ENCODE data around the gene PLEKHA6. TPM values are rescaled to one million over a fixed set of nuclear protein-coding genes. Genes with fewer than 3 reads are reported as not detected.

The PLEKHA6 gene
- 1.3 TPM for polyA plus RNA-seq (2013, experiment 1 of 2)
- polyA plus RNA-seq (2013, experiment 2 of 2): 1.2 TPM

- Histone ChIP-seq H3K4me1 (ENCODE audit: control insufficient read depth, low read depth, low read length) (peaks cover 3% of the 10 kb centered on the region), H3K9ac (ENCODE audit: low read length) (no peak within 1 kb of the TSS), H3K4me2 (ENCODE audit: low read length) (no peak within 1 kb of the TSS), H3K56ac (ENCODE audit: low read length) (peak within 1 kb of the TSS; percentile 18), H3K4me3 (ENCODE audit: low read length) (no peak within 1 kb of the TSS), H2AK5ac (ENCODE audit: low read length) (no peak within 1 kb of the TSS), H4K5ac (ENCODE audit: low read length) (no peak within 1 kb of the TSS), H3K4ac (ENCODE audit: low read depth, low read length) (no peak within 1 kb of the TSS), H2BK120ac (ENCODE audit: low read depth, low read length) (no peak within 1 kb of the TSS), H3K27me3 (ENCODE audit: insufficient read depth, low read length, poor library complexity) (no peaks in the 10 kb centered on the region), H2BK15ac (replicated peaks; ENCODE audit: low read depth) (no peak within 1 kb of the TSS), H3K79me2 (ENCODE audit: control insufficient read depth, insufficient read depth, low read length) (no peaks in the 10 kb centered on the region), H3K36me3 (ENCODE audit: control insufficient read depth, insufficient read depth, low read length) (no peaks in the 10 kb centered on the region), H2BK5ac (ENCODE audit: low read length) (no peak within 1 kb of the TSS), H3K23ac (ENCODE audit: low read length) (no peak within 1 kb of the TSS), H3K18ac (ENCODE audit: low read length) (no peak within 1 kb of the TSS), H3K79me1 (ENCODE audit: low read length) (no peaks in the 10 kb centered on the region), H3K27ac (ENCODE audit: low read depth, low read length) (no peak within 1 kb of the TSS), H4K8ac (ENCODE audit: low read depth, low read length) (no peak within 1 kb of the TSS)
- peak; percentile 61 for DNase-seq
- no CpG with 5 or more reads among the region's 20 CpGs for WGBS (ENCODE audit: extremely low coverage, insufficient coverage, low lambda C conversion rate)
Observed at GRCh38 chr1:204359474-204360255, at the start of gene PLEKHA6. TSS of gene PLEKHA6 (minus strand) at chr1:204359929. CDS start at chr1:204273727, 86,202 bp downstream.

- Histone ChIP-seq H3K4me2 (ENCODE audit: low read length) (peak overlapping the region; percentile 31), H3K79me1 (ENCODE audit: low read length) (no peaks in the 10 kb centered on the region), H3K27me3 (ENCODE audit: insufficient read depth, low read length, poor library complexity) (no peaks in the 10 kb centered on the region), H3K79me2 (ENCODE audit: control insufficient read depth, insufficient read depth, low read length) (peaks cover 67% of the 10 kb centered on the region), H2AK5ac (ENCODE audit: low read length) (no peak overlapping the region), H3K56ac (ENCODE audit: low read length) (peak overlapping the region; percentile 99), H2BK120ac (ENCODE audit: low read depth, low read length) (no peak overlapping the region), H3K23ac (ENCODE audit: low read length) (peak overlapping the region; percentile 83), H2BK15ac (replicated peaks; ENCODE audit: low read depth) (no peak overlapping the region), H3K4me3 (ENCODE audit: low read length) (peak overlapping the region; percentile 92), H2BK5ac (ENCODE audit: low read length) (no peak overlapping the region), H4K5ac (ENCODE audit: low read length) (no peak overlapping the region), H3K4me1 (ENCODE audit: control insufficient read depth, low read depth, low read length) (no peaks in the 10 kb centered on the region), H3K18ac (ENCODE audit: low read length) (no peak overlapping the region), H3K36me3 (ENCODE audit: control insufficient read depth, insufficient read depth, low read length) (peaks cover 3% of the 10 kb centered on the region), H4K8ac (ENCODE audit: low read depth, low read length) (no peak overlapping the region), H3K27ac (ENCODE audit: low read depth, low read length) (no peak overlapping the region), H3K4ac (ENCODE audit: low read depth, low read length) (no peak overlapping the region), H3K9ac (ENCODE audit: low read length) (peak overlapping the region; percentile 99)
- no CpG with 5 or more reads among the region's 3 CpGs for WGBS (ENCODE audit: extremely low coverage, insufficient coverage, low lambda C conversion rate)
- no peak for DNase-seq
Observed at GRCh38 chr1:204409123-204409522, 49.4 kb upstream of the PLEKHA6 start.

DNA sequence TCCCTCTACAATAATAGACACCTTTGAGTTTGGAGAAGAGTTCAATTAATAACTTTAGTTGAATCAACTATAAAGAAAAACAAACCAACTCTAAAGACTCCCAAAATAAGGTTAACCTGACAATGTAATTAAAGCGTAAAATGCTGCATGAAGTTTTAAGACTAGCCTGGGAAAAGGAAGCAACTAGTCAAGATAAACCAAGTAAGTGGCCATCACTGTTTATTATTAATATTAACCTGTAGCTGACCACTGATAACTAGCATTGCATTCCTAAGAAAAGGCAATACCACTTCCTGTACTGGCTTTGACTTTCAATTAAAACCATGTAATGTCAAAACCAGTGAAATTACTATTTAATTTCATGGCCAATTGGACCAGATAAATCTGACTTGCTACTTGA is 48.9 kb upstream of the PLEKHA6 start:
- Histone ChIP-seq H4K5ac (ENCODE audit: low read length) (no peak overlapping the region), H3K79me2 (ENCODE audit: control insufficient read depth, insufficient read depth, low read length) (peaks cover 72% of the 10 kb centered on the region), H4K8ac (ENCODE audit: low read depth, low read length) (no peak overlapping the region), H2BK5ac (ENCODE audit: low read length) (no peak overlapping the region), H2BK120ac (ENCODE audit: low read depth, low read length) (no peak overlapping the region), H2BK15ac (replicated peaks; ENCODE audit: low read depth) (no peak overlapping the region), H3K9ac (ENCODE audit: low read length) (peak overlapping the region; percentile 99), H3K4me1 (ENCODE audit: control insufficient read depth, low read depth, low read length) (no peaks in the 10 kb centered on the region), H2AK5ac (ENCODE audit: low read length) (no peak overlapping the region), H3K56ac (ENCODE audit: low read length) (no peak overlapping the region), H3K23ac (ENCODE audit: low read length) (no peak overlapping the region), H3K27me3 (ENCODE audit: insufficient read depth, low read length, poor library complexity) (no peaks in the 10 kb centered on the region), H3K4me3 (ENCODE audit: low read length) (peak overlapping the region; percentile 92), H3K36me3 (ENCODE audit: control insufficient read depth, insufficient read depth, low read length) (peaks cover 4% of the 10 kb centered on the region), H3K18ac (ENCODE audit: low read length) (no peak overlapping the region), H3K27ac (ENCODE audit: low read depth, low read length) (no peak overlapping the region), H3K4ac (ENCODE audit: low read depth, low read length) (no peak overlapping the region), H3K79me1 (ENCODE audit: low read length) (peaks cover 2% of the 10 kb centered on the region), H3K4me2 (ENCODE audit: low read length) (peak overlapping the region; percentile 39)
- no CpG with 5 or more reads among the region's 1 CpG for WGBS (ENCODE audit: extremely low coverage, insufficient coverage, low lambda C conversion rate)
- no peak for DNase-seq

DNA sequence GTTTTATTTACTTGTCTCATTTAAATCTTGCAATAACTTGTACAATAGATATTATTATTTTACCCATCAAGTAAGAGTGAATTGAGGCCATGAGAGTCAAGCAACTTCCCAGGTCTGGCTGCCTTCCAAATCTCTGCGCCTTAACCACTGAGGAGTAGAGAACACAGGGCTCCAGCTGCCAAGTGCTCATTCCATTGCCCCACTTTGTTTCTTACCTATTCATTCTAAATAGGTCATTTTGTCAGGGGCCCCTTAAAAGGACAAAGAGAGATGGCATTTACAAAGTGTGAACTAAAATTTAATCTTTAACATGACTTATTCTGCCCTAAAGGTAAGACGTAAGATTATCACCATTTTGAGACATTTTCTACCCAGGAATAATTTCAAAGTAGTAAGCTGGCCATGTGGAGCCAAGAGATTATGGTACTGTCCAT is 48.4 kb upstream of the PLEKHA6 start:
- Histone ChIP-seq H3K79me2 (ENCODE audit: control insufficient read depth, insufficient read depth, low read length) (peaks cover 72% of the 10 kb centered on the region), H3K4ac (ENCODE audit: low read depth, low read length) (no peak overlapping the region), H3K4me2 (ENCODE audit: low read length) (peak overlapping the region; percentile 30), H4K8ac (ENCODE audit: low read depth, low read length) (no peak overlapping the region), H3K9ac (ENCODE audit: low read length) (peak overlapping the region; percentile 54), H4K5ac (ENCODE audit: low read length) (no peak overlapping the region), H3K27ac (ENCODE audit: low read depth, low read length) (no peak overlapping the region), H3K18ac (ENCODE audit: low read length) (no peak overlapping the region), H3K27me3 (ENCODE audit: insufficient read depth, low read length, poor library complexity) (no peaks in the 10 kb centered on the region), H3K36me3 (ENCODE audit: control insufficient read depth, insufficient read depth, low read length) (peaks cover 4% of the 10 kb centered on the region), H2BK120ac (ENCODE audit: low read depth, low read length) (no peak overlapping the region), H3K23ac (ENCODE audit: low read length) (no peak overlapping the region), H3K56ac (ENCODE audit: low read length) (peak overlapping the region; percentile 62), H2BK15ac (replicated peaks; ENCODE audit: low read depth) (no peak overlapping the region), H2BK5ac (ENCODE audit: low read length) (no peak overlapping the region), H3K4me1 (ENCODE audit: control insufficient read depth, low read depth, low read length) (no peaks in the 10 kb centered on the region), H3K4me3 (ENCODE audit: low read length) (peak overlapping the region; percentile 92), H3K79me1 (ENCODE audit: low read length) (peaks cover 2% of the 10 kb centered on the region), H2AK5ac (ENCODE audit: low read length) (no peak overlapping the region)
- no peak for DNase-seq
- no CpG with 5 or more reads among the region's 2 CpGs for WGBS (ENCODE audit: extremely low coverage, insufficient coverage, low lambda C conversion rate)

DNA sequence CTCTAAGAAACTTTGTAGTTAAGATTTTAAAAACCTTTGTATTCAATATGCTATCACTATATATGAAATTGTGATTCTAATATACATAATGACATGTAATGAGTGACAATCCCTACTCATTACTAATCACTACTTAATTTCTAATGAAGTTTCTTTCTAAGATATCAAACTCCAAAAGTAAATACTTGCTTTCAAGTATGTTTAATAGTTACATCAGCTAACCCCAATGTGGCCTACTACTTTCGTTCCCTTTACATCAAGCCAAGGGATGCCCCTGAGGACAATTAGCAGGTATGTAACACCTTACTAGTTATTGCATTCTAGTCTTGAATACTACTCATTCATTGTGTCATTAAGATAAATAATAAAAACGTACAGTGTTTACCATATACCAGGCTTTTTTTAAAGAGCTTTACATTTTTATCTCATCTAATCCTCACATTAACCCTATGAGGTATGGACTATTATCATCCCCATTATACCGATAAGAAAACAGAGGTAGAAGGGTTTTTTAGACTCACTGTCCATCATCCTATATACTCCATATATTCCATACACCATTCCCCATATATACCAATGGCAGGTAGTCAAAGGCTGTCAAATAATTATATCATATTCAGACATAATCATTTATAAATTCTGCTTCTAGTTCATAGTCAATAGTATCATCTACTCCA is 47.7 kb upstream of the PLEKHA6 start:
- Histone ChIP-seq H3K4ac (ENCODE audit: low read depth, low read length) (no peak overlapping the region), H3K79me1 (ENCODE audit: low read length) (peaks cover 2% of the 10 kb centered on the region), H3K9ac (ENCODE audit: low read length) (peak overlapping the region; percentile 44), H2BK15ac (replicated peaks; ENCODE audit: low read depth) (no peak overlapping the region), H3K4me3 (ENCODE audit: low read length) (peak overlapping the region; percentile 92), H2BK120ac (ENCODE audit: low read depth, low read length) (no peak overlapping the region), H3K36me3 (ENCODE audit: control insufficient read depth, insufficient read depth, low read length) (peaks cover 4% of the 10 kb centered on the region), H3K79me2 (ENCODE audit: control insufficient read depth, insufficient read depth, low read length) (peaks cover 72% of the 10 kb centered on the region), H3K27me3 (ENCODE audit: insufficient read depth, low read length, poor library complexity) (no peaks in the 10 kb centered on the region), H3K27ac (ENCODE audit: low read depth, low read length) (no peak overlapping the region), H3K18ac (ENCODE audit: low read length) (no peak overlapping the region), H3K23ac (ENCODE audit: low read length) (no peak overlapping the region), H2AK5ac (ENCODE audit: low read length) (no peak overlapping the region), H3K4me2 (ENCODE audit: low read length) (peak overlapping the region; percentile 30), H3K56ac (ENCODE audit: low read length) (no peak overlapping the region), H4K5ac (ENCODE audit: low read length) (no peak overlapping the region), H3K4me1 (ENCODE audit: control insufficient read depth, low read depth, low read length) (no peaks in the 10 kb centered on the region), H2BK5ac (ENCODE audit: low read length) (no peak overlapping the region), H4K8ac (ENCODE audit: low read depth, low read length) (no peak overlapping the region)
- DNase-seq: peak; percentile 42
- WGBS (ENCODE audit: extremely low coverage, insufficient coverage, low lambda C conversion rate): no CpG with 5 or more reads among the region's 3 CpGs

Measured in mesendoderm (in vitro differentiated cells).